HG03135 (cell line): ENCODE data around the gene RNASEH2C.
A peak's percentile ranks its signal among the peaks of the same experiment; 100 is the strongest.
"Not testable (repeated sequence)": the region's sequence is repeated elsewhere in the genome, so short reads cannot be mapped to it uniquely, and the experiment has no call there.

Source experiments
- ATAC-seq: cut with Tn5 transposase; IDR thresholded peaks from one replicate; pipeline ENCODE4 v1.9.1; 2021; ENCODE audit warnings: mild to moderate bottlenecking, moderate library complexity; ENCODE audit not compliant: unreplicated experiment

The RNASEH2C gene

GRCh38 chr11:65718531-65718930, 2.1 kb downstream of the RNASEH2C start:
- no peak for ATAC-seq

DNA sequence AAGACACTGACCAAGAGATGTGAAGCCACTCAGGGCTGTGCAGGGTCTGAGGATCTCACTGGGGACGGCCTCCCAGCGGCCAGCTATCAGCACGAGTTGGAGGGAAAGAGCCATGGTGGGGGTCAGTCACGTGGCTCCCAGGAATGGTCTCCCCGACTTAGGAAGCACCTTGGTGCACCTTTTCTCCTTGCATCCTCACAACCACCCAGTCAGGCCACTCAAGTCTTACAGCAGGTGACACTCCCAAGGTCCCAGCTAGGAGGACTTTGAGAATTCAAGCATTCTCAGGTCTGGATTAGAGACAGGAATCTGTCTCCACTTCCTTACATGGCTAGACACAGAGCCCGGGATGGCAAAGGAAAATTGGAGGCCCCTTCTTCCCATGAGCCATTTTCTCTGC, 2.7 kb downstream of the RNASEH2C start:
- no peak for ATAC-seq

DNA sequence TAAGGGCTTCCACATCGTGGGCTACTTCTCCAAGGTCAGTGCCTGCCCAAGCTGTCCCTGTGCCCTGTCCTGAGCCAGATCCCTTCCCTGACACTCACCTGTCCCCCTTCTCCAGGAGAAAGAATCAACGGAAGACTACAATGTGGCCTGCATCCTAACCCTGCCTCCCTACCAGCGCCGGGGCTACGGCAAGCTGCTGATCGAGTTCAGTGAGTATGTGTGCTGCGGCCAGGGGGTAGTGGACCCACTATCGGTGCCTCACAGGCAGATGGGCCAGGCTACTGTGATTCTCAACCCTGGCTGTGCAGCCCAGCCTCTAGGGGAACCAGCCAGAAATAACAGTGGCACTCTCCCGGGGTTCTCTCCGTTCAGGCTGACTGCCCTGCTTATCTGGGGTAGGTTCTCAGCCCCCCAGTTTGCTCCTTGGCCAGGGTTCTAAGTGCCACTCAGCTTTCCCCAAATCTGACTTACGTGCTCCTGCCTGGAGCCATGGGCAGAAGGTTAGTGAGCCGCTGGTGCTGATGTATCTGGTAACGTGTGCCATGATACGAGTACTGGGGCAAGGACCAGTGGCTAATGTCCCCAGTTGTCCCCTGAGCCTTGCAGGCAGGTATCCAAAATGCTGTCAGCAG, 3.7 kb downstream of the RNASEH2C start:
- no peak for ATAC-seq

DNA sequence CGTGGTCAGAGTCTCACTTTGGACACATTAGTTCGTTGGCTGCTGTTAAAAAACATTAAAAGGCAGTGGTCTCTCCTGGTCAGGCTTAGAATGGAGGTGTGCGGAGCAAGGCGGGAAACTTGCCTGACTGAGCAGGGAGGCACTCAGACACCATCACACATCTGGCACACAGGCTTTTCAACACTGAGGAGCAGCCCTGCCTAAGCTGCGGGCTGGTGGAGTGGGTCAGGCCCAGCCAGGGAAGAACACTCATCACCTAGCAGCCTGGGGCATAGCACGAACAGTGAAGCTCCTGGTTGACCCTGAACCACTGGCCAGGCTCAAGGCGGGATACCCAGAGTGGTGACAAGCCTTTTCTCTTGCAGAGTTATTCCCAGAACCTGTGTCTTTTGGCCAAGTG, 4.3 kb downstream of the RNASEH2C start:
- ATAC-seq = no peak

DNA sequence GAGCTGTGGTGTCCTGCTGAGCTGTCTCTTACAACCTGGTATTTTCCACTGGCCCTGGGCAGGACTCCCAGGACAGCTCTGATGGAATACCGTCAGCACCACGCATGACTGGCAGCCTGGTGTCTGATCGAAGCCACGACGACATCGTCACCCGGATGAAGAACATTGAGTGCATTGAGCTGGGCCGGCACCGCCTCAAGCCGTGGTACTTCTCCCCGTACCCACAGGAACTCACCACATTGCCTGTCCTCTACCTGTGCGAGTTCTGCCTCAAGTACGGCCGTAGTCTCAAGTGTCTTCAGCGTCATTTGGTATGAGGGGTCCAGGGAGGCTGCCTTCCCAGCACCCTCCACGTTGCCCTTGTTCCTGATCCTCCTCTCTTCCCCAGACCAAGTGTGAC, 6.2 kb downstream of the RNASEH2C start:
- ATAC-seq = no peak

DNA sequence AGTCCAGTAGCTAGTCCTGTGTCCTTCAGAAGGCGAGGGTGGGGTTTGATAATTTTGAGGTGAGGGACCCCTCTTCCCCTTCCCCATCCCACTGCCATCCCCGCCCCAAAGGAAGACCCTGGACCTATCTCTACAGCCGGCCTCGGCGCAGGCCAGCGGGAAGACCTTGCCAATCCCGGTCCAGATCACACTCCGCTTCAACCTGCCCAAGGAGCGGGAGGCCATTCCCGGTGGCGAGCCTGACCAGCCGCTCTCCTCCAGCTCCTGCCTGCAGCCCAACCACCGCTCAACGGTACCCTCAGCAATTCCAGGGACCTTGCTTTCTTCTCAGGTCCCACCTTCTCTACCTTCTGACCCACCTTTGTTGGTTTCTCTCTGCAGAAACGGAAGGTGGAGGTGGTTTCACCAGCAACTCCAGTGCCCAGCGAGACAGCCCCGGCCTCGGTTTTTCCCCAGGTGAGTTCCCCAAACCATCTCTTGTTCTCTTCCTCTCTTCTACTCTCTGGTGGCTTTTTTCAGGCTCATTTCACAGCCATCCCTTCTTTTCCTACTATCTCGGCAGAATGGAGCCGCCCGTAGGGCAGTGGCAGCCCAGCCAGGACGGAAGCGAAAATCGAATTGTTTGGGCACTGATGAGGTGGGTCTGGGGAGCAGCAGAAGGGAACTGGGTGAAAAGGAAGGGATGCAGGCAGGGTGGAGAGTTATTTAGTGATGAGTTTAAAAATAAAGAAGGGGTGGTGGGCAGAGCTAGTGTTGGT, 7.2 kb downstream of the RNASEH2C start:
- ATAC-seq = no peak

DNA sequence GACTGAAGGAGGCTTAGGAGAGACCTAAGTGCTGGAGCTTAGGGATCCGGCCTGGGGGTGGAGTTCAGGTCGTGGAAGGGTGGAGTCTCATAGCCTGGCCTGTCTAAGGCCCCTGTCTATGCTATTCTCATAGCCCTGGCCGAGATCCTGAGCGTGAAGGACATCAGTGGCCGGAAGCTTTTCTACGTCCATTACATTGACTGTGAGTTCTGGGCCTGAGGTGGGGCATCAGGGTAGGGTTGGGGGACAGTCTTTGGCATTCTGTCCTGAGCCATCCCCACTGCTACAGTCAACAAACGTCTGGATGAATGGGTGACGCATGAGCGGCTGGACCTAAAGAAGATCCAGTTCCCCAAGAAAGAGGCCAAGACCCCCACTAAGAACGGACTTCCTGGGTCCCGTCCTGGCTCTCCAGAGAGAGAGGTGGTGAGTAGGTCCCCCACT, 7.9 kb downstream of the RNASEH2C start:
- ATAC-seq = no peak

- peak; percentile 72 for ATAC-seq
Measured at GRCh38 chr11:65711785-65712632, 8.6 kb downstream of the RNASEH2C start, which contains the start of gene KAT5. Gene KAT5, plus strand, starts transcription at chr11:65712252. Its CDS starts 16 bp downstream, at chr11:65712268.

GRCh38 chr11:65710421-65710820, 10.2 kb downstream of the RNASEH2C start:
- no peak for ATAC-seq

DNA sequence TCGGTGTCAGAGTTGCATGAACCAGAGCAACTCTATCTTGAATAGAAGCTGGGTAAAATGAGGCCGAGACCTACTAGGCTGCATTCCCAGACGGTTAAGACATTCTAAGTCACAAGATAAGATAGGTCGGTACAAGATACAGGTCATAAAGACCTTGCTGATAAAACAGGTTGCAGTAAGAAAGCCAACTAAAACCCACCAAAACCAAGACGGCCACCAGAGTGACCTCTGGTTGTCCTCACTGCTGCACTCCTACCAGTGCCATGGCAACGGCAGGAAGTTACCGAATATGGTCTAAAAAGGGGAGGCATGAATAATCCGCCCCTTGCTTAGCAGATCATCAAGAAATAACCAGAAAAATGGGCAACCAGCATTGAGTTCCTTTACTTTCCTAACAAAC, 10.9 kb downstream of the RNASEH2C start:
- ATAC-seq = no peak

- ATAC-seq = no peak
Measured at GRCh38 chr11:65708451-65708850, 12.1 kb downstream of the RNASEH2C start.

GRCh38 chr11:65707002-65707401, 13.6 kb downstream of the RNASEH2C start:
- ATAC-seq = not testable (repeated sequence)

- not testable (repeated sequence) for ATAC-seq
Measured at GRCh38 chr11:65706303-65706763, 14.3 kb downstream of the RNASEH2C start.

DNA sequence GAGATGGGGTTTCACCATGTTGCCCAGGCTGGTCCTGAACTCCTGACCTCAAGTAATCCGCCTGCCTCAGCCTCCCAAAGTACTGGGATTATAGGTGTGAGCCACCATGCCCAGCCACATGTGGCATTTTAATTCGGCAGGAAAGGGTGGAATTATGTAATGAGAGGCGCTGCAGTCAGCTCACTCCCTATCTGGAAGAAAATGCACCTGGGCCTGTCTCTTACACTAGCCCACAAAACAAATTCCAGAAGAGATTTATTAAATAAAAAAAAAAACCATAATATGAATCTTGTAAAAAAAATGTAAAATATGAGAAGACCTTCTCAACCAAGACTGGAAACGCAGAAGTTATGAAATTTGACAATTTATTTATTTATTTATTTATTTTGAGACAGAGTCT, 16.8 kb downstream of the RNASEH2C start:
- no peak for ATAC-seq

DNA sequence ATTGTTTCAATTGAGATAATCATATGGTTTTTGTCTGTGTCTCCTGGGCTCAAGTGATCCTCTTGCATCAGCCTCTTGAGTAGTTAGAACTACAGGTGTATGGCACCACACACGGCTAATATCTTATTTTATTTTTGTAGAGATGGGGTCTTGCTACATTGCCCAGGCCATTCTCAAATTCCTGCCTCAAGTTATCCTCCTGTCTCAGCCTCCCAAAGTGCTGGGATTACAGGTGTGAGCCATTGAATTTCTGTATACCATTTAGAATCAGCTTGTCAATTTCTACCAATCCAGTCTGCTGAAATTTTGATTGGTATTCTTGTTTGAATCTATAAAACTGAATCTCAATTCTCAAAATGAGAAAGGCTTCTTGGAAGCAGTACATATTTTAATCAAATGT, 18.9 kb downstream of the RNASEH2C start:
- no peak for ATAC-seq

DNA sequence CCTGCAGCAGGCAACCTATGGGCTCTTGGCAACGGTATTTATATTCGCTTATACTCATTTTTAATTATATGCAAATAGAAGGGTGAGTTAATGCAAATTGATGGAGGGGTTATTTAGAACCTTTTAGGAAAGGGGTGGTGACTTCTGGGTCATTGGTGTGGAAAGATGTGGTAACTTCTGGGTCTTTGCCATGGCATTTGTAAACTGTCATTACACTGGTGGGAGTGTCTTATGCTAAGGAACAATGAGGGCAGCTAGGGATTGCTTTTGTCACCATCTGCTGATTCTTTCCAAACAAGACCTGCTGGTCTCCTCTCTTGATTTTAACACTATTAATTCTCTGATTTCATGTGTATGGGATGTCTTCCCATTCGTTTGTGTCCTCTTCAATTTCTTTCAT, 20.2 kb downstream of the RNASEH2C start:
- ATAC-seq = no peak

- no peak for ATAC-seq
Measured at GRCh38 chr11:65699306-65699705, 21.3 kb downstream of the RNASEH2C start.

DNA sequence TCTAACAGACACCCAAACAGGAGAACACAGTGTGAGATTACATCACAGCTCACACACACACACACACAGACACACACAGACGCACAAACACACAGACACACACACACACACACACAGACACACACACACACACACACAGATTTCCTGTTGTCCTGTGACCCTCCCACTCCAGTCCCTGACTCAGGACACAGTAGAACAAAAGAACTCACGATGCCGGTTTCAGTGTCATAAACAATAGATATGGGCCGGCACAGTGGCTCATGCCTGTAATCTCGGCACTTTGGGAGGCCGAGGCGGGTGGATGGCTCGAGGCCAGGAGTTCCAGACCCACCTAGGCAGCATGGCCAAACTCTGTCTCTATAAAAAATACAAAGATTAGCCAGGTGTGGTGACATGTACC, 22.4 kb downstream of the RNASEH2C start:
- no peak for ATAC-seq

DNA sequence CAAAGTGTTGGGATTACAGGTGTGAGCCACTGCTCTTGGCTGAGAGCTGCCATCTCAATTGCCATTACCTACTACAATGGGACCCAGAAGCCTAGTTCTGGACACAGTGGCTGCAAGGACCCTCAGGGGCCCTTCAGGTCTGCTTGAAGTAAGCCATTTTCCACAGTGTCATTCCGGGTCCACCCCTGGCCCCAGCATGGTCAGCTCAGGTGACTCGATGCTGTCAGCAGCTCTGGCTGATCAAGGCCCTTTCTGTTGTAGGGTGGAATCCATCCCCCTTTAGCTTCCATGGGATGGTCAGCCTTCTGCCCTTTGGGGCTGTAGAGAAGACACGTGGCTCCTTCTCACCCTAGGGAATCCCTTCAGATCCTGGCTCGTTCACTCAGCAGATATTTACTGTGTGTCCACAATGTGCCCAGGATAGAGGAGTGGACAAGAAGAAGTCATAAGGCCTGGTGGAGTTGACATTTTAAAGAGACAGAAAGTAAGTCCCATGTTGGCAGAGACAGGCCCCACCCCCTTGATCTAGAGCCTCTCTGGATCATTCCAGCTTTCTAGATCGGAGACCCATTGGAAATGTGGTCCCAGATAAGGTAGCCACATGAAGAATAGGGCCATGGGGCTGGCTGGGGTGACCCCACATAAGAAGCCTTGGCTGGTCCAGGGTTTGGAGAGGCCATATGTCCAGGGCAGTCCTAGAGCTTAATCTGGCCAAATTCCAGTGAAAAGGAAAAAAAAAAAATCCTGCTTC, 23.6 kb downstream of the RNASEH2C start:
- ATAC-seq = no peak

DNA sequence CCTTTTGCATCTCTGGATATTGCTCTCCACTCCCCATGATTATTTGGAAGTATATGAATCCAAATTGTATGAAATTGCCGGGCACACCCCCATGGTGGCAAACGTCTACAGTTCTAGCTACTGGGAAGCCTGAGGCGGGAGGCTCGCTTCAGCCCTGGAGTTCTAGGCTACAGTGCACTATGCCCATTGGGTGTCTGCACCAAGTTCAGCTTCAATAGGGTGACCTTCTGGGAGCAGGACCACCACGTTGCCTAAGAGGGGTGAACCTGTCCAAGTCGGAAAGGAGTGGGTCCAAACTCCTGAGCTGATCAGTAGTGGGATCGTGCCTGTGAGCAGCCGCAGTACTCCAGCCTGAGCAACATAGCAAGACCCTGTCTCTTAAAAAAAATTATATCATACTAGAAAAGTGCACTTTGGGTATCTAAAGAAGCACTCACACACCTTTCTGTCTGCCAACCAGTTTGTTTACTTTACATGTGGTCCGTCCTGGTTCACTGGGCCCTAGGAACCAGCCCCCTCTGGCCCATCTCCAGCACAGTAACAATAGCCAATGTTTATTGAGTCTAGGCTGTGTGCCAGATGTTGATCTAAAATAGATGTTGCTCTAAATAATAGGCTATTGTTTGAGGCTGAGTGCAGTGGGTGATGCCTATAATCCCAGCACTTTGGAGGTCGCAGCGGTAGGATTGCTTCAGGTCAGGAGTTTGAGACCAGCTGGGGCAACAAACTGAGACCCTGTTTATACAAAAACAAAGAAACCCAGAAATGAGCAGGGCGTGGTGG, 24.9 kb downstream of the RNASEH2C start:
- no peak for ATAC-seq
